ENCODE data around the gene GPR84. TPM values are rescaled to one million over a fixed set of nuclear protein-coding genes. Genes with fewer than 3 reads are reported as not detected.

Gene GPR84
- total and polyA plus RNA-seq, 10 of the 15 experiments (the other 5 are each of a cell fraction or from before 2014, with no cell fraction given), result 0.37 to 4.7 (median 2.6) TPM

- ChIA-PET RAD21 (ENCODE audit: unreplicated experiment) (interaction anchor here (1.0 to 1.2 kb wide), 2 partner anchors 29 to 31 kb away, joined by 3 to 4 read pairs; no protein-coding TSS in a partner anchor), POLR2A (interaction anchor here (0.6 kb wide), 3 partner anchors 22 to 583 kb away, joined by 3 to 4 read pairs (median 4); no protein-coding TSS in a partner anchor), SMC1A (ENCODE audit: uncharacterized antibody, unreplicated experiment) (interaction anchor here (4.2 kb wide), 1 partner anchor 9 kb away, joined by 31 read pairs; no protein-coding TSS in a partner anchor), CTCF (interaction anchor here (1.3 to 13.8 kb wide), 3 partner anchors 8 to 30 kb away, joined by 4 to 251 read pairs (median 150); no protein-coding TSS in a partner anchor)
- WGBS (ENCODE audit: insufficient coverage, insufficient replicate concordance, low lambda C conversion rate, missing lambda C conversion rate), result 55% methylated on average over 8 of the region's 8 CpGs
- Histone ChIP-seq H3K9me3 (replicated peaks; ENCODE audit: control insufficient read depth, insufficient read depth, low read length) (no peaks in the 10 kb centered on the region), H3K36me3 (ENCODE audit: control insufficient read depth in 2 of 2, insufficient read depth in 2 of 2, low read length in 1 of 2) (no peaks in the 10 kb centered on the region), H4K20me1 (ENCODE audit: control insufficient read depth, insufficient read depth) (no peaks in the 10 kb centered on the region), H3K4me2 (ENCODE audit: control insufficient read depth, insufficient read depth) (no peak overlapping the region), H3K27me3 (replicated peaks in 1 of 2; ENCODE audit: control insufficient read depth in 2 of 2, insufficient read depth in 2 of 2, low read length in 1 of 2) (no peaks in the 10 kb centered on the region), H3K9ac (ENCODE audit: control insufficient read depth, insufficient read depth, low read length) (no peak overlapping the region), H2AFZ (ENCODE audit: control insufficient read depth, low read depth, low read length) (no peak overlapping the region), H3K79me2 (ENCODE audit: control insufficient read depth, insufficient read depth, low read length) (no peaks in the 10 kb centered on the region), H3K4me3 (no peak overlapping the region), H3K4me1 (ENCODE audit: control insufficient read depth, insufficient read depth, low read length) (peaks cover 16% of the 10 kb centered on the region), H3K27ac (ENCODE audit: control insufficient read depth, insufficient read depth) (no peak overlapping the region)
- no peak for ATAC-seq
- no peak for TF ChIP-seq ZNF622 (IDR thresholded peaks at IDR 0.05)
- TF ChIP-seq ZBTB4 (CRISPR knock-in tag; IDR thresholded peaks at IDR 0.05), result no peak
- TF ChIP-seq CEBPB (IDR thresholded peaks at IDR 0.05; ENCODE audit: borderline replicate concordance in 1 of 2, low read depth in 2 of 2, low read length in 2 of 2), result no peak
- TF ChIP-seq ZNF217 (IDR thresholded peaks at IDR 0.05), result no peak
- TF ChIP-seq IKZF1 (conservative IDR thresholded peaks at IDR 0.05), result no peak
- FAIRE-seq, result no peak
- in situ Hi-C loops (cut with MboI), result no loop called here
- BruUV-seq (replicated peaks), result no TSS peak
- DNase-seq (ENCODE audit: low read depth, low spot score), result no peak
- intact Hi-C loops (cut with micrococcal nuclease; ENCODE audit: unreplicated experiment), result no loop called here
Observed at GRCh38 chr12:54409267-54409666, 45.0 kb upstream of the GPR84 start.

Data from GM12878 (cell line).